Endothelial cell of umbilical vein (primary cell): ENCODE results near the gene NTMT2. TPM values are rescaled to one million over a fixed set of nuclear protein-coding genes. Genes with fewer than 3 reads are reported as not detected.

Experiments
- BruUV-seq: library from RNA; stranded (reverse); fragments of 400-500 nt; replicated peaks from 2 replicates; lab custom pipeline; 2021; lab: Mats Ljungman, UMichigan
- CTCF ChIA-PET: fragments of 300-600, 350-600 bp; sonication (Branson Sonifier 250); formaldehyde crosslinking; loops from one replicate; lab custom pipeline; 2021; ENCODE audit warnings: antibody characterized with exemption, inconsistent platforms; lab: Charles Lee
- POLR2A ChIA-PET: fragments of 300-600, 350-600 bp; sonication (Branson Sonifier 250); formaldehyde crosslinking; loops from one replicate; lab custom pipeline; 2021; ENCODE audit warnings: antibody characterized with exemption, inconsistent platforms; lab: Charles Lee
- DNase-seq: peaks from one replicate; pipeline ENCODE4 v3.0.0-alpha.2; 2011; ENCODE audit warnings: low read depth, low spot score
- FAIRE-seq: peaks from 2 replicates; lab custom pipeline; 2011; peaks lifted over from hg19 to GRCh38; lab: Jason Lieb, UNC
- H2AFZ ChIP-seq: 2 replicates; pipeline ENCODE4 v1.6.0; 2012; ENCODE audit warnings: low read depth, low read length, control low read depth, inconsistent platforms
- H3K27ac ChIP-seq: 2 replicates; pipeline ENCODE4 v1.5.1; 2011; ENCODE audit warnings: low read depth, mild to moderate bottlenecking, control low read depth, low read length, moderate library complexity; ENCODE audit not compliant: insufficient read depth
- H3K27me3 ChIP-seq, 2 experiments: 2 replicates each; pipeline versions ENCODE4 v1.6.0 to v1.6.1; 2011; ENCODE audit warnings: low read length in 2 of 2, mixed read lengths in 1 of 2; ENCODE audit not compliant: control insufficient read depth in 2 of 2, insufficient read depth in 2 of 2
- H3K36me3 ChIP-seq, 2 experiments: 2 replicates in 1 of 2; 3 replicates in 1 of 2; pipeline ENCODE4 v1.5.1; 2011; ENCODE audit warnings: low read length in 2 of 2, mild to moderate bottlenecking in 1 of 2, moderate library complexity in 1 of 2; ENCODE audit not compliant: control insufficient read depth in 2 of 2, insufficient read depth in 2 of 2; ENCODE audit errors: extremely low read depth in 1 of 2
- H3K4me1 ChIP-seq: 3 replicates; pipeline ENCODE4 v1.5.1; 2011; ENCODE audit warnings: mild to moderate bottlenecking, low read length; ENCODE audit not compliant: control insufficient read depth, insufficient read depth; ENCODE audit errors: extremely low read depth
- H3K4me2 ChIP-seq: 2 replicates; pipeline ENCODE4 v1.6.1; 2011; ENCODE audit warnings: low read length, control low read depth, mixed read lengths; ENCODE audit not compliant: insufficient read depth
- H3K4me3 ChIP-seq, 3 experiments: fragments of 200-600 bp in 1 of 3; sonication (generic), shearing (Covaris generic) in 1 of 3; replicated peaks in 1 of 3; 2 replicates each; pipeline ENCODE4 v1.5.1; 2011 to 2016; ENCODE audit warnings: control low read depth in 3 of 3, low read length in 3 of 3, mild to moderate bottlenecking in 2 of 3, inconsistent platforms in 1 of 3, low read depth in 1 of 3, moderate library complexity in 1 of 3; ENCODE audit not compliant: insufficient read depth in 1 of 3
- H3K79me2 ChIP-seq: 2 replicates; pipeline ENCODE4 v1.6.0; 2012; ENCODE audit warnings: low read length, inconsistent platforms; ENCODE audit not compliant: control insufficient read depth, insufficient read depth
- H3K9ac ChIP-seq: replicated peaks from 2 replicates; pipeline ENCODE3; 2011; ENCODE audit warnings: low read length, control low read depth; ENCODE audit not compliant: insufficient read depth; ENCODE audit errors: extremely low read depth
- H3K9me1 ChIP-seq: replicated peaks from 3 replicates; pipeline ENCODE4 v1.6.0; 2011; ENCODE audit warnings: mild to moderate bottlenecking, low read length; ENCODE audit not compliant: control insufficient read depth, insufficient read depth; ENCODE audit errors: extremely low read depth
- H3K9me3 ChIP-seq: replicated peaks from 2 replicates; pipeline ENCODE4 v1.5.1; 2012; ENCODE audit warnings: low read length, inconsistent platforms; ENCODE audit not compliant: control insufficient read depth, insufficient read depth
- H4K20me1 ChIP-seq: replicated peaks from 2 replicates; pipeline ENCODE3; 2011; ENCODE audit warnings: mild to moderate bottlenecking, low read length; ENCODE audit not compliant: control insufficient read depth, insufficient read depth; ENCODE audit errors: extremely low read depth
- EZH2 ChIP-seq: IDR thresholded peaks from 2 replicates; pipeline ENCODE4 v1.6.1; 2012; ENCODE audit warnings: borderline replicate concordance, low read depth, mild to moderate bottlenecking, moderate library complexity, low read length, inconsistent platforms; ENCODE audit not compliant: severe bottlenecking
- FOS ChIP-seq: IDR thresholded peaks from 2 replicates; pipeline ENCODE4 v1.6.1; 2011; ENCODE audit warnings: mild to moderate bottlenecking, low read length, moderate library complexity, borderline replicate concordance; ENCODE audit not compliant: insufficient read depth
- GATA2 ChIP-seq: IDR thresholded peaks from 2 replicates; pipeline ENCODE4 v1.7.0; 2011; ENCODE audit warnings: low read depth, mild to moderate bottlenecking, moderate library complexity, mixed read lengths, low read length; ENCODE audit not compliant: insufficient read length, insufficient read depth
- JUN ChIP-seq: IDR thresholded peaks from 2 replicates; pipeline ENCODE4 v1.6.1; 2011; ENCODE audit warnings: borderline replicate concordance, low read depth; ENCODE audit not compliant: insufficient read length, insufficient read depth
- MYC ChIP-seq: IDR thresholded peaks from one replicate; pipeline ENCODE4 v1.6.1; 2011; ENCODE audit warnings: mild to moderate bottlenecking, low read depth, low read length
- POLR2A ChIP-seq: IDR thresholded peaks from 2 replicates; pipeline ENCODE4 v1.6.1; 2012; ENCODE audit warnings: low read depth, mild to moderate bottlenecking, control low read depth, low read length
- POLR2AphosphoS5 ChIP-seq: IDR thresholded peaks from 2 replicates; pipeline ENCODE4 v1.6.1; 2012; ENCODE audit warnings: low read depth, mild to moderate bottlenecking, control low read depth, low read length, moderate library complexity; ENCODE audit not compliant: insufficient read depth
- dilution Hi-C: fragments of 300-500 bp; cut with MboI; formaldehyde crosslinking; loops from one replicate; pipeline ENCODE4 v1.15.0; 2019; ENCODE audit warnings: low sequenced_read_pairs; ENCODE audit not compliant: extremely low pct_ligation_motif_present
- intact Hi-C: fragments of 100-400 bp; cut with micrococcal nuclease; formaldehyde crosslinking; loops from one replicate; pipeline ENCODE4 v1.10.0; 2022
- polyA plus RNA-seq, 4 experiments: library from polyadenylated mRNA; depleted of rRNA in 3 of 4; stranded (reverse) in 3 of 4; unstranded in 1 of 4; fragments of >200 nt; gene quantifications; 2 replicates each; pipeline versions ENCODE4 v1.2.1 to v1.2.3, GENCODE V29; 2011 to 2012; ENCODE audit warnings: missing spikeins in 1 of 4
- total RNA-seq: library from RNA; stranded (reverse); gene quantifications from 2 replicates; pipeline ENCODE4 v1.2.3, GENCODE V29; 2021
- TF ChIP-seq, protein P1 (sequence below): IDR thresholded peaks from 2 replicates; pipeline ENCODE4 v1.6.1; 2011; ENCODE audit not compliant: insufficient read depth, insufficient read length
- TF ChIP-seq, protein P2 (sequence below), 2 donors: IDR thresholded peaks; 1 replicate in 1 of 2; 2 replicates in 1 of 2; pipeline ENCODE4 v1.5.1; 2011; ENCODE audit warnings: low read length in 2 of 2, mild to moderate bottlenecking in 2 of 2, moderate library complexity in 2 of 2, control low read depth in 1 of 2, inconsistent platforms in 1 of 2, low read depth in 1 of 2; ENCODE audit not compliant: insufficient read depth in 1 of 2; ENCODE audit errors: extremely low read depth in 1 of 2

The NTMT2 gene
- total and polyA plus RNA-seq, 2 donors (not counting 3 experiments of a cell fraction or from before 2014, with no cell fraction given) = not detected

DNA sequence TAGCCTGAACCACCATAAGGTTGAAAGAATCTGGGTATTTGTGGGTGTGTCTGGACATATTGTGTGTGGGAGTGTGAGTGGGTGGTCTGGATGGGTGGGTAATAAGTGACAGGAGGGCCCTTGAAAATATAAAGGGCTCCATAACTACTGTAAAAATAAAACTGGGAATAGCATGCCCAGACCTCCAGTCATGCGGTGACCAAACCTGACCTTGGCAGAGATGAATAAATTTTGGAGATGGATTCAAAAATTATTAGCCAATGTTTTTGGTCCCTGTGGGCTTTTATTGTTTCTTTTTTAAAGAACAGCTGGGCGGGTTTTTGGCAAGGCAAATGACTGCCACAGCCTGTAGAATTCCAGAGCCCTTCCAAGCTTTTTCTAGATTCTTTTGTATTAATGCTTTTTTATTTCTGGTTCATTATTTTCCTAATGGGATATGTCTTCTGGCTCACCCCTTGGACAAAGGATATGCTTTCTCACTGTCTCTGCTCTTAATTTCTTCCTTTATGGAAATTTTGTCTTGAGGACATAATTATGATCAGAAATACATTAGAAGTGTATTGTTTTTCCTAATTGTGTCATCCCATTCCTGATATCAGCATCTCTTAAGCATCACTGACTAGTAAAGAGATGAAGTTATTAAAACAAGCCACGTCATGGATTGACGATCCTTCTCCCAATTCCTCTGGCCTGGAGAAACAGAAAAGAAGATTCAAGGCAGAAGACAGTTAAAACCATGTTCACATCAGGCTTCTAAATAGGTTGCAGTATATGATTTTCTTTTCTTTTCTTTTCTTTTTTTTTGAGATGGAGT is 69.5 kb downstream of the NTMT2 start:
- Histone ChIP-seq H3K9me3 (no peaks in the 10 kb centered on the region), H3K9ac (no peak overlapping the region), H3K4me3 (no peak overlapping the region), H4K20me1 (no peaks in the 10 kb centered on the region), H2AFZ (no peak overlapping the region), H3K9me1 (no peaks in the 10 kb centered on the region), H3K27ac (no peak overlapping the region), H3K79me2 (no peaks in the 10 kb centered on the region), H3K36me3 (no peaks in the 10 kb centered on the region), H3K4me1 (no peaks in the 10 kb centered on the region), H3K4me2 (no peak overlapping the region), H3K27me3 (no peaks in the 10 kb centered on the region)
- ChIA-PET POLR2A (no interaction called here), CTCF (no interaction called here)
- TF ChIP-seq POLR2AphosphoS5 (no peak), FOS (no peak), POLR2A (no peak), JUN (no peak), EZH2 (no peak), MYC (no peak), GATA2 (no peak)
- TF ChIP-seq, protein P1, sequence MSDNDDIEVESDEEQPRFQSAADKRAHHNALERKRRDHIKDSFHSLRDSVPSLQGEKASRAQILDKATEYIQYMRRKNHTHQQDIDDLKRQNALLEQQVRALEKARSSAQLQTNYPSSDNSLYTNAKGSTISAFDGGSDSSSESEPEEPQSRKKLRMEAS = no peak
- TF ChIP-seq, protein P2, sequence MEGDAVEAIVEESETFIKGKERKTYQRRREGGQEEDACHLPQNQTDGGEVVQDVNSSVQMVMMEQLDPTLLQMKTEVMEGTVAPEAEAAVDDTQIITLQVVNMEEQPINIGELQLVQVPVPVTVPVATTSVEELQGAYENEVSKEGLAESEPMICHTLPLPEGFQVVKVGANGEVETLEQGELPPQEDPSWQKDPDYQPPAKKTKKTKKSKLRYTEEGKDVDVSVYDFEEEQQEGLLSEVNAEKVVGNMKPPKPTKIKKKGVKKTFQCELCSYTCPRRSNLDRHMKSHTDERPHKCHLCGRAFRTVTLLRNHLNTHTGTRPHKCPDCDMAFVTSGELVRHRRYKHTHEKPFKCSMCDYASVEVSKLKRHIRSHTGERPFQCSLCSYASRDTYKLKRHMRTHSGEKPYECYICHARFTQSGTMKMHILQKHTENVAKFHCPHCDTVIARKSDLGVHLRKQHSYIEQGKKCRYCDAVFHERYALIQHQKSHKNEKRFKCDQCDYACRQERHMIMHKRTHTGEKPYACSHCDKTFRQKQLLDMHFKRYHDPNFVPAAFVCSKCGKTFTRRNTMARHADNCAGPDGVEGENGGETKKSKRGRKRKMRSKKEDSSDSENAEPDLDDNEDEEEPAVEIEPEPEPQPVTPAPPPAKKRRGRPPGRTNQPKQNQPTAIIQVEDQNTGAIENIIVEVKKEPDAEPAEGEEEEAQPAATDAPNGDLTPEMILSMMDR (IDR thresholded peaks at IDR 0.05; ENCODE audit: extremely low read depth in 1 of 2, insufficient read depth in 1 of 2, low read depth in 1 of 2, low read length in 2 of 2) = no peak
- no TSS peak for BruUV-seq
- no peak for DNase-seq
- intact Hi-C loops = no loop called here
- no peak for FAIRE-seq
- dilution Hi-C loops = no loop called here
